Measurements from ENCODE around the gene NUDT8.
"Not testable (repeated sequence)": the region's sequence is repeated elsewhere in the genome, so short reads cannot be mapped to it uniquely, and the experiment has no call there.

Gene NUDT8

DNA sequence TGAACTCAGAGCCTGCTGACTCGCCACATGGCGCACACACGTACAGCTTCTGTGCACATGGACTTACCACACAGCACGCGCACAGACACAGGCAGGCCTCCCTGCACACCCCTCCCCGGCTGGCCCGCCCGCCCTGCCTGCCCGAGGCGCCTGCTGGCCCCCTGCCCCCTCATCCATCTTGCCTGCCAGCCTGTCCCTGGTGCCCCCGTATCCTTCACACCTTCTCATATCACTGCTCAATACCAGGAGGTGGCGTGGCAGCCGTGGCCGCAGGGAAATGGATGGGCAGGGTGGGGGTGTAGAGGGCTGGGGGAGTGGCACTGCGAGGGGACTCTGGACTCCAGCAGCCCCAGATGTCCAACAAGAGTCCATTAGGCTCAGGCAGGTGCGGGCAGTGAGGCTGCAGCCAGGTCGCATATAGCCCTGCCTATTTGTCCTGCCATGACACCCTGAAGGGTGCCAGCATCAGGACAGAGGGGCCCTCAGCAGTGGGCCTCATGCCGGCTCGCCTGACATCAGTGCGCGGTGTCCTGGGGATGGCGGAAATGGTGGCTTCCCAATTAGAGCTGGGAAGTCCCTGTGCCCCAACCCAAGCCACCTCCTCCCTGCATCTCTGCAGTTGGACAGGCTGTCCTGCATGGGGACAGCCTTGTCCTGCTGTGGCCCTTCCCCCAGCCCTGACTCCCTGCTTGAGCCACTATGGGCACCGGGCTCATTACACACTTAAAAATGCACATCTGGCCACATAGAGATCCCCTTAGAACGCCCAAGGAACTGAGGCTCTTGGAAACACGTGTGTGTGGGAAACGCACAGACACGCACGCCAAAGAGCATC is 11.8 kb upstream of the NUDT8 start:
- DNase-seq, result no peak

- DNase-seq, result no peak
Measured at GRCh38 chr11:67640758-67641337, 11.1 kb upstream of the NUDT8 start.

DNA sequence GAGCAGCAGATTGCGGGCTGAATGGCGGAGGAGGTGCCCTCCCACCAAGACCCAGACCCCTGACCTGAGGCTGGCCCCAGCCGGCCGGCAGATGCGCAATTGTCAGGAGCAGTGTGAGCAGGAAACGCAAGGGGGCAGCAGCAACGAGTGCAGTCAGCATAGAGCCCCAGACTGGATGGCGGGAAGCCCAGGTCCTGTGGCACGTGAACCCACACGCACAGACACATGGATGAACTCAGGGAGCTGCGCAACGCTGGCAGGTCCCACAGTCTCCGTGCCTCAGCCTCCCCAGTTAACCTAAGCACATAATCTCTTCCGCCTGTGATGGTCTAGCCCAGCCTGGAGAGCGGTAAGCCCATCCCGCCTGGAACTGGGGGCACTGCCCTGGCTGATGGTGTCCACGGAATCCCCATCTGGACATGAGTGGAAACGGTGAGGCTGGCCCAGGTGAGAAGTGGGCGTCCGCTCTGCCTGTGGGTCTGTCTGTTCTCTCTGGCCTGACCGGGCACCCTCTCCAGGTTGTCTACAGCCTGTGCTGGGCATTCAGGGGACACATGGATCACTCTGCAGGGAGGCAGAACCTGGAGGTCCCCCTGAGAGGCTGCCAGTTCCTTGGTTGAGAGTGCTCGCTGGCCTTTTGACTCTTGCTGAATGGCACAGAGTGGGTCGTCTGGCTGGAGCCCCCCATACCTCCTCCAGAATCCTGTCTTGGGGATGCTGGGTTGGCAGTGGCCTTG is 10.5 kb upstream of the NUDT8 start:
- peak; percentile 67 for DNase-seq

- DNase-seq, result no peak
Measured at GRCh38 chr11:67639438-67639859, 9.7 kb upstream of the NUDT8 start, which contains the start of gene TBX10. TBX10 (minus strand) TSS chr11:67639763; CDS start chr11:67639472, 291 bp downstream.

DNA sequence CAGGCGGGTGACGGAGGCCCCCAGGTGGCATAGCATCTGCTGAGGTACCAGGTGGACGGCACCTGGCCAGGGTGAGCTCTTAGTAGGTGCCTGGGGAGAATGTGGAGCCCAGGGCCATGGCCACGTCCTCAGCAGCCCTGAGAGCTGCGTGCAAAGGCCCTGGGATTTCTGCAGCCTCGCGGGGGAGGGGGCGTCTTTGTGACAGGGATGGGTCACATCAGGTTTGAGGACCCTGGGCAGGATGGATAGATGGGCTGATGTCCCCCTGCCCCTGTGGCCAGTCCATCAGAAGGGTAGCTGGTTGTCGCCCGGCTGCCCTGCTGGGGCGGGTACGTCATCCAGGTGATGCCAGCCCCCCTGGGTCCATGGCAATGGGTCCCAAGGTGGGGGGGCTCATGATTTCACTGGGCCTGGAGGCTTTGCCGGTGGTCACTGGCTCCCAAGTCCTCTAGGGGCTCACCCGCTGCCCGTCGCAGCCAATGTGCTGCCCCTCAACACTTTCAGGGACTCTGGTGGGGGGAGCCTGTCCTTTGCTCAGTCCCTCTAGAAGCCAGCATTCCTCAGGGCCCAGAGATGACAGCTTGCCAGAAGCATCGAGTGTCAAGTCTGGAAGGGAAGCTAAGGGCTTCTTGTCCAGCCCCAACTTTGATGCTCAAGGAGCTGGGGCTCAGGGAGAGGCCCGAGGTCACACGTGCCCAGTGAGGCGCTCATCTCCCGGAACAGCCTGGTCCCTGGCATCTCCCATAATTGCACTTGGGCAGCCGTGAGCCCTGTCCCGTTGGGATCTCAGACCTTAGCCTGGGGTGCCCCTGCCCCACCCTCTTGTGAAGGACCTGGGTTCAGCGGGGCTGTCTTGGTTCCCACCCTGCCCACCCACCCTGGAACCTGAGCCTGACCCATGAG is 9.0 kb upstream of the NUDT8 start:
- DNase-seq, result no peak

- not testable (repeated sequence) for DNase-seq
Measured at GRCh38 chr11:67637441-67637840, 7.7 kb upstream of the NUDT8 start.

GRCh38 chr11:67636962-67637361 is 7.2 kb upstream of the NUDT8 start:
- DNase-seq, result no peak

DNA sequence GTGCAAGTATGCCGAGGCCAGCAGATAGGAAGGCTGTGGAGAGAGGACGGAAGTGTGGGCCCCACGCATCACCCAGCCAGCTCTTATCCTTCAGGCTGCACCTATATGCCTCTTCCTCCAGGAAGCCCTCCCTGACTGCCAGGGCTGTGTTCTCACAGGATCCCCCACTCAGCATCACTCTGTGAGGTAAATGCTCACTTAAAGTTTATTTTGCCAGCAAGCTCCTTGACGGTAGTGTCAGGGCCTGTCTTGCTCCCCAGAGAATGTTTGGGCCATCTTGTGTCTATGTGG is 5.4 kb upstream of the NUDT8 start:
- DNase-seq, result no peak

GRCh38 chr11:67634366-67635230 is 4.9 kb upstream of the NUDT8 start:
- no peak for DNase-seq

GRCh38 chr11:67633758-67634365 is 4.1 kb upstream of the NUDT8 start:
- DNase-seq, result no peak

GRCh38 chr11:67632982-67633755 is 3.4 kb upstream of the NUDT8 start:
- no peak for DNase-seq

DNA sequence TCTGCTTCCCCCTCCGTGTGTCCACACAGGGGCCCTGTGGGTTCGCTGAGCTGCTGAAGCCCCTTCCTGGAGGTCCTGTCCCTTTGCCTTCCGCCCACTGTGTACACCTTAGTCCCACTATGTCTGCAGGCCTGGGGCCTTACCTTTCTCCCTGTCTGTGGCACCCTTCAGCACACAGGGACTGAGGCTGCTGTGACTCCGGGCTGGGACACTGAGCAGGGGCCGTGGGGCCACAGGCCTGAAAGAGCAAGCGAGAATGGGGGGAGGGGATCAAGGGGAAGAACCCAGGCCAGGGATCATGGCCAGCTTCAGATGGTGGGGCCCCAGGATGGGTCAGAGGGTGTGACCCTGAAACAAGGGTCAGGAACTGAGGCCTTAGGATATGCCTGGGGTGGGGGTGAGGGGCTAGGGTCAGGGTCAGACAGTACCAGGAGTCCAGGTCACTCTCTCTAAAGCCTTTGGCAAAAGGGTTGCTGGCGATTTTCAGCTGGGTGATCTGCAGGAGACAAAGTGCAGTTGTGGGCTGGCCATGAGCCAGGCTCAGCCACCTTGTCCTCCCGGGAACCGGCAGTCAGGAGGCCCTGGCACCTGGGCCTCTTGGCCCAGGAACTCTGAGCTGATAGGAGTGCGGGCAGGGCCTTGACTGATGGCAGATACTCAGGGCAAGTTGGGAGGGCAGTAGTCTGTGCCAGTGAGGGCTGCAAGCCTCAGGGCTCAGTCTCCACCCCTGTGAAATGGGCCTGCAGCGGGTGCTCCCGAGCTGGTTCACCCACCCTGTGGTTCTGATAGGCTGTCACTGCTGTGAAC is 2.6 kb upstream of the NUDT8 start:
- DNase-seq, result no peak

GRCh38 chr11:67631853-67632174 is 2.1 kb upstream of the NUDT8 start:
- no peak for DNase-seq

DNA sequence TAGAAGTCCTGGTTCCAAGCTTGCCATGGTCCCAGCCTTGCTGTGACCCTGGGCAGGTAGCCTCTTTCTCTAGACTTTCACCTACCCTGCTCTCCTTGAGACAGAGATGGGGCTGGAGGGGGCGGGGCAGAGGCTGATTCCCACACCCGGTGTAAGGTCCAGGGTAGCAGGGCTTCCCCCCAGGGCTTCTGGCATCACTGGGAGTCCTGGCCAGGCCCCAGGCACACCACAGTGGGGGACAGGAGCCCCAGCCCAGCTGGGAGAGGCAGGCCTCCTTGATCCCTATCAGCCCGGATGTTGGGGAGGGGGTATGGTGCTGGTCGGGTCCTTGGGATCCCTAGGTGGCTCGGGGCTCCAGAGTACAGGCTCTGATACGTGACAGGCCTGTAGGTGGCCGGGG is 1.7 kb upstream of the NUDT8 start:
- DNase-seq, result no peak

- no peak for DNase-seq
Measured at GRCh38 chr11:67630943-67631331, 1.2 kb upstream of the NUDT8 start.

- DNase-seq, result peak; percentile 98
Measured at GRCh38 chr11:67630228-67630942, 648 bp upstream of the NUDT8 start.

- DNase-seq, result no peak
Measured at GRCh38 chr11:67628710-67629385, 889 bp downstream of the NUDT8 start.

DNA sequence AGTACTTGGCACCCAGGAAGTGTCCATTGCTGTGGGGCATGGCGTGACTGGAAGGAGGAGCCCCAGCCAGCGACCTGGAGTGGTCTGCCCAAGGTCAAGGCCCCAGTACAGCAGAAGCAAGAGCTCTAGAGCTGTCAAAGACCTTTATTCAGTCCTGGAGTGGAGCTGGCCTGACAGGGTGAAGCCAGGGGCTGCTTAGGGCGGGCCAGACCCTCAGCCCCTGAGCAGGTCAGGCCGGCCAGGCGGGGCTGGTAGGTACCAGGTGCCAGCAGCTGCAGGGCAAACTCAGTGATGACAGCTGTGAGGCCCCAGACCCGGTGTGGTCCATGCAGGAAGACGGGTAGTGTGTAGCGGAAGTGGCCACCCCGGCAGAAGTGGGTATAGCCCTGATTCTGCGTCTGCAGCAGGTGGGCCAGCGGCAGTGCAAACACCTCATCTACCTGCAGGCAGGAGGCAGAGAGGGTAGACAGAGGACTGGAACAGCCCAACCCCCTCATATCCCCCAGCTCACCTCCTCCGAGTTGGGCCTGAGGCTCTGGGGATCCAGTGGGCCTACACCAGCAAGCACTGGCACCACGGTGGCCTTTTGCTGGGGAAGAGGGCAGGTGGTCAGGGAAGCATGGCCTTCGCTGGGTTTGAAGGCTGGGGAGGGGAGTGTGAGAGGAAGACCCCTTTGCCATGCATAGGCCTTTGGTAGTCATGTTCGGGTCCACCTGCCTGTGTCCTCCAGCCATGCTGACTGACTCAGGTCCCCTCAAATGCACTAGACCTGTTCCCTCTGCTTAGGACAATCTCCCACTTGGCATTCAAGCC is 1.7 kb downstream of the NUDT8 start:
- no peak for DNase-seq
